C4-2B (cell line): Measurements from ENCODE around the gene RNASEH1.

ENCODE experiments used
- ZFX ChIP-seq: fragments of 450-650 bp; IDR thresholded peaks from 2 replicates; pipeline ENCODE4 v1.6.1; 2017
- TF ChIP-seq, protein P1 (sequence below): fragments of 450-650 bp; conservative IDR thresholded peaks from 2 replicates; pipeline ENCODE4 v1.5.1; 2017; ENCODE audit warnings: mild to moderate bottlenecking

DNA sequence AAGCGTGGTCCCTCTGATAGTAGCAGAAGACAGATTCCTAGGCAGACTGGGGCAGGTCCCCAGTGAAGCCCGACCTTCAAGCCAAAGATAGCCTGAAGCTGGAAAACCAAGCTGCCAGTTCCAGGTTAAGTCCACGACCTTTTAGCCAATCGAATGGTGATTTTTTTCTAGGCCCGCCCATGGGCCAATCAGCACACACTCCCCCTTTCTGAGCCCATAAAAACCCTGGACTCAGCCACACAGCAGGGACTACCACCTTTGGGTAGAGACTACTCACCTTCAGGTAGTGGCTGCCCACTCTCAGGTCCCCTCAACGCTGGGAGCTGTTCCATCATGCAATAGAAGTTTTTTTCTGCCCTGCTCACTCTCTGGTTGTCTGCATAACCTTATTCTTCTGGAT, 24.3 kb downstream of the RNASEH1 start:
- TF ChIP-seq, protein P1, sequence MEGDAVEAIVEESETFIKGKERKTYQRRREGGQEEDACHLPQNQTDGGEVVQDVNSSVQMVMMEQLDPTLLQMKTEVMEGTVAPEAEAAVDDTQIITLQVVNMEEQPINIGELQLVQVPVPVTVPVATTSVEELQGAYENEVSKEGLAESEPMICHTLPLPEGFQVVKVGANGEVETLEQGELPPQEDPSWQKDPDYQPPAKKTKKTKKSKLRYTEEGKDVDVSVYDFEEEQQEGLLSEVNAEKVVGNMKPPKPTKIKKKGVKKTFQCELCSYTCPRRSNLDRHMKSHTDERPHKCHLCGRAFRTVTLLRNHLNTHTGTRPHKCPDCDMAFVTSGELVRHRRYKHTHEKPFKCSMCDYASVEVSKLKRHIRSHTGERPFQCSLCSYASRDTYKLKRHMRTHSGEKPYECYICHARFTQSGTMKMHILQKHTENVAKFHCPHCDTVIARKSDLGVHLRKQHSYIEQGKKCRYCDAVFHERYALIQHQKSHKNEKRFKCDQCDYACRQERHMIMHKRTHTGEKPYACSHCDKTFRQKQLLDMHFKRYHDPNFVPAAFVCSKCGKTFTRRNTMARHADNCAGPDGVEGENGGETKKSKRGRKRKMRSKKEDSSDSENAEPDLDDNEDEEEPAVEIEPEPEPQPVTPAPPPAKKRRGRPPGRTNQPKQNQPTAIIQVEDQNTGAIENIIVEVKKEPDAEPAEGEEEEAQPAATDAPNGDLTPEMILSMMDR = no peak
- TF ChIP-seq ZFX = no peak
